ENCODE data around the gene ADD1. TPM values are rescaled to one million over a fixed set of nuclear protein-coding genes. Genes with fewer than 3 reads are reported as not detected.

Gene ADD1
- total and polyA plus RNA-seq, 4 donors = 127 to 400 (median 268) TPM

GRCh38 chr4:2902126-2902525 lies 58.5 kb downstream of the ADD1 start:
- Histone ChIP-seq H3K27ac (ENCODE audit: low read depth in 1 of 2, low read length in 1 of 2) (no peak overlapping the region), H3K36me3 (ENCODE audit: control insufficient read depth in 4 of 4, insufficient read depth in 4 of 4, low read length in 4 of 4) (peaks cover 42 to 67% (median 58%) of the 10 kb centered on the region in 4 donors), H3K4me3 (no peak overlapping the region), H3K9ac (ENCODE audit: insufficient read depth in 1 of 2, low read length in 2 of 2) (no peak overlapping the region), H3K9me3 (ENCODE audit: control insufficient read depth in 4 of 4, insufficient read depth in 3 of 4, low read length in 3 of 4) (no peaks in the 10 kb centered on the region), H3K27me3 (ENCODE audit: control insufficient read depth in 3 of 3, insufficient read depth in 3 of 3, low read length in 2 of 3) (no peaks in the 10 kb centered on the region), H3K4me1 (ENCODE audit: control insufficient read depth in 5 of 5, insufficient read depth in 5 of 5, low read length in 5 of 5) (peaks cover 0 to 2% (median 0%) of the 10 kb centered on the region in 5 donors)
- DNase-seq (no peak), ATAC-seq (ENCODE audit: insufficient read depth, low FRiP score) (no peak)
- 90 to 91% methylated on average over 2 of the region's 2 CpGs for WGBS, 2 donors
- TF ChIP-seq CTCF (IDR thresholded peaks at IDR 0.05; ENCODE audit: control extremely low read depth, extremely low read depth) = no peak

- Histone ChIP-seq H3K4me3 (no peak overlapping the region), H3K27me3 (ENCODE audit: control insufficient read depth in 3 of 3, insufficient read depth in 3 of 3, low read length in 2 of 3) (no peaks in the 10 kb centered on the region), H3K27ac (ENCODE audit: low read depth in 1 of 2, low read length in 1 of 2) (no peak overlapping the region), H3K4me1 (ENCODE audit: control insufficient read depth in 5 of 5, insufficient read depth in 5 of 5, low read length in 5 of 5) (peaks cover 0 to 13% (median 0%) of the 10 kb centered on the region in 5 donors), H3K9ac (ENCODE audit: insufficient read depth in 1 of 2, low read length in 2 of 2) (no peak overlapping the region), H3K9me3 (ENCODE audit: control insufficient read depth in 4 of 4, insufficient read depth in 3 of 4, low read length in 3 of 4) (no peaks in the 10 kb centered on the region), H3K36me3 (ENCODE audit: control insufficient read depth in 4 of 4, insufficient read depth in 4 of 4, low read length in 4 of 4) (peaks cover 35 to 66% (median 56%) of the 10 kb centered on the region in 4 donors)
- DNase-seq (no peak), ATAC-seq (ENCODE audit: insufficient read depth, low FRiP score) (no peak)
- TF ChIP-seq CTCF (IDR thresholded peaks at IDR 0.05; ENCODE audit: control extremely low read depth, extremely low read depth) = no peak
- 93 to 94% methylated on average over 13 of the region's 13 CpGs for WGBS, 2 donors
Observed at GRCh38 chr4:2905544-2905943, 61.9 kb downstream of the ADD1 start.

GRCh38 chr4:2906218-2906617 lies 62.6 kb downstream of the ADD1 start:
- ATAC-seq (ENCODE audit: insufficient read depth, low FRiP score) (no peak), DNase-seq (no peak)
- H3K27me3 ChIP-seq (ENCODE audit: control insufficient read depth in 3 of 3, insufficient read depth in 3 of 3, low read length in 2 of 3) = no peaks in the 10 kb centered on the region
- peaks cover 0 to 13% (median 0%) of the 10 kb centered on the region in 5 donors for H3K4me1 ChIP-seq (ENCODE audit: control insufficient read depth in 5 of 5, insufficient read depth in 5 of 5, low read length in 5 of 5)
- H3K4me3 ChIP-seq = no peak overlapping the region
- H3K27ac ChIP-seq (ENCODE audit: low read depth in 1 of 2, low read length in 1 of 2) = no peak overlapping the region
- no peak for TF ChIP-seq CTCF (IDR thresholded peaks at IDR 0.05; ENCODE audit: control extremely low read depth, extremely low read depth)
- WGBS, 2 donors = 59% methylated on average over 8 of the region's 8 CpGs
- H3K9ac ChIP-seq (ENCODE audit: insufficient read depth in 1 of 2, low read length in 2 of 2) = no peak overlapping the region
- peaks cover 35 to 65% (median 56%) of the 10 kb centered on the region in 4 donors for H3K36me3 ChIP-seq (ENCODE audit: control insufficient read depth in 4 of 4, insufficient read depth in 4 of 4, low read length in 4 of 4)
- no peaks in the 10 kb centered on the region for H3K9me3 ChIP-seq (ENCODE audit: control insufficient read depth in 4 of 4, insufficient read depth in 3 of 4, low read length in 3 of 4)

- H3K27ac ChIP-seq (ENCODE audit: low read depth in 1 of 2, low read length in 1 of 2) = peak overlapping the region in 1 of 2 donors; percentile 19
- 87 to 89% methylated on average over 4 of the region's 4 CpGs for WGBS, 2 donors
- peaks cover 36 to 74% (median 64%) of the 10 kb centered on the region in 4 donors for H3K36me3 ChIP-seq (ENCODE audit: control insufficient read depth in 4 of 4, insufficient read depth in 4 of 4, low read length in 4 of 4)
Observed at GRCh38 chr4:2907226-2907625, 63.6 kb downstream of the ADD1 start.

More at GRCh38 chr4:2907226-2907625, 63.6 kb downstream of the ADD1 start:
- Histone ChIP-seq H3K9me3 (ENCODE audit: control insufficient read depth in 4 of 4, insufficient read depth in 3 of 4, low read length in 3 of 4) (no peaks in the 10 kb centered on the region), H3K4me1 (ENCODE audit: control insufficient read depth in 5 of 5, insufficient read depth in 5 of 5, low read length in 5 of 5) (peaks cover 0 to 13% (median 0%) of the 10 kb centered on the region in 5 donors), H3K4me3 (no peak overlapping the region), H3K27me3 (ENCODE audit: control insufficient read depth in 3 of 3, insufficient read depth in 3 of 3, low read length in 2 of 3) (no peaks in the 10 kb centered on the region), H3K9ac (ENCODE audit: insufficient read depth in 1 of 2, low read length in 2 of 2) (no peak overlapping the region)
- TF ChIP-seq CTCF (IDR thresholded peaks at IDR 0.05; ENCODE audit: control extremely low read depth, extremely low read depth) = no peak
- no peak for DNase-seq
- ATAC-seq (ENCODE audit: insufficient read depth, low FRiP score) = no peak
